HG03139 (cell line): ENCODE results near the gene CFAP74.

Source experiments
- ATAC-seq: cut with Tn5 transposase; IDR thresholded peaks from one replicate; pipeline ENCODE4 v1.9.1; 2021; ENCODE audit not compliant: unreplicated experiment

CFAP74 gene

GRCh38 chr1:1972976-1973715 is 30.4 kb downstream of the CFAP74 start:
- ATAC-seq, result no peak

GRCh38 chr1:1971688-1972087 is 31.9 kb downstream of the CFAP74 start:
- no peak for ATAC-seq

GRCh38 chr1:1971017-1971416 is 32.6 kb downstream of the CFAP74 start:
- ATAC-seq, result no peak

- ATAC-seq, result no peak
Measured at GRCh38 chr1:1969953-1970716, 33.5 kb downstream of the CFAP74 start.

GRCh38 chr1:1969505-1969900 is 34.1 kb downstream of the CFAP74 start:
- ATAC-seq, result no peak

GRCh38 chr1:1968767-1969504 is 34.6 kb downstream of the CFAP74 start:
- no peak for ATAC-seq

- no peak for ATAC-seq
Measured at GRCh38 chr1:1967879-1968278, 35.7 kb downstream of the CFAP74 start.

- no peak for ATAC-seq
Measured at GRCh38 chr1:1967151-1967550, 36.4 kb downstream of the CFAP74 start.

- no peak for ATAC-seq
Measured at GRCh38 chr1:1966071-1966740, 37.4 kb downstream of the CFAP74 start.

GRCh38 chr1:1965546-1965945 is 38.0 kb downstream of the CFAP74 start:
- no peak for ATAC-seq

- no peak for ATAC-seq
Measured at GRCh38 chr1:1964811-1965210, 38.8 kb downstream of the CFAP74 start.

GRCh38 chr1:1963570-1963969 is 40.0 kb downstream of the CFAP74 start:
- ATAC-seq, result no peak

- ATAC-seq, result no peak
Measured at GRCh38 chr1:1962752-1963151, 40.8 kb downstream of the CFAP74 start.

- no peak for ATAC-seq
Measured at GRCh38 chr1:1960480-1961196, 42.9 kb downstream of the CFAP74 start.

GRCh38 chr1:1959840-1960479 is 43.6 kb downstream of the CFAP74 start:
- ATAC-seq, result no peak

GRCh38 chr1:1959459-1959839 is 44.1 kb downstream of the CFAP74 start:
- no peak for ATAC-seq

- no peak for ATAC-seq
Measured at GRCh38 chr1:1958071-1958541, 45.5 kb downstream of the CFAP74 start.

- ATAC-seq, result no peak
Measured at GRCh38 chr1:1957533-1957961, 46.0 kb downstream of the CFAP74 start.

- no peak for ATAC-seq
Measured at GRCh38 chr1:1956586-1957532, 46.7 kb downstream of the CFAP74 start.
